ENCODE results near the gene SLCO1B3. TPM values are rescaled to one million over a fixed set of nuclear protein-coding genes. Genes with fewer than 3 reads are reported as not detected.
A peak's percentile ranks its signal among the peaks of the same experiment; 100 is the strongest.

Gene SLCO1B3
- total RNA-seq, 1 donor from 2014 or later: 73.3 TPM

DNA sequence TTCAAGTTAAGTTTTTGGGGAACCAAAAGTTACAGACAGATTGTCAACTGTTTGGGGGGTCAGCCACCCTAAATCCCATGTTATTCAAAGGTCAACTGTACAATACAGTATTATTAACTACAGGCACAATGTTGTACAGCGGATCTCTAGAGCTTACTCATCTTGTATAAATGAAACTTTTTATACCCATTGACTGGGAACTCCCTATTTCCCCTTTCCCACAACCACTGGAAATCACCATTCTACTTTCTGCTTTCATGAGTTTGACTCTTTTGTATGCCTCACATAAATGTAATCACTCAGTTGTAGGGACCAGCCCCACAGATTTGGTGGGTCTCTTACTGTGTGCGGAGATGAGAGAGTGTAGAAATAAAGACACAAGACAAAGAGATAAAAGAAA, 57.8 kb downstream of the SLCO1B3 start:
- ATAC-seq (no peak), DNase-seq (ENCODE audit: low spot score) (no peak)

- ATAC-seq (no peak), DNase-seq (ENCODE audit: low spot score) (no peak)
Measured at GRCh38 chr12:20883288-20883687, 72.8 kb downstream of the SLCO1B3 start.

DNA sequence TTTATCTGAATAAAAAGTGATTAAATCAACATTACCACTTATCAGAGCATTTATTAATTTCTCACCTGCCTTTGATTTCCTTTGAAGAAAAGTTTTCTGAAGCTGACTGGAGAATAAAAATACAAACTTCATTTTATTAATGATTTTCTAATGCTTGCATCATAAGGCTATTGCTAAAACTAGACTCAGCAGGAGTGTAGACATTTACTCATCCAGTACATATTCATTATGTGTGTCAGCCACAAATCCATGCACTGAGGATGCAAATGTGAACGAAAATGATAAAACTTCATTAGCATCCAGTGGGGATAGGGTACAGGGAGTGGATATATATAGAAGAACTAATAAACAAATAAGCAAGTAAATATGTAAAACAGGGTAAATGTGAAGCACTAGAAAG, 74.6 kb downstream of the SLCO1B3 start:
- ATAC-seq (peak; percentile 62), DNase-seq (ENCODE audit: low spot score) (no peak)

DNA sequence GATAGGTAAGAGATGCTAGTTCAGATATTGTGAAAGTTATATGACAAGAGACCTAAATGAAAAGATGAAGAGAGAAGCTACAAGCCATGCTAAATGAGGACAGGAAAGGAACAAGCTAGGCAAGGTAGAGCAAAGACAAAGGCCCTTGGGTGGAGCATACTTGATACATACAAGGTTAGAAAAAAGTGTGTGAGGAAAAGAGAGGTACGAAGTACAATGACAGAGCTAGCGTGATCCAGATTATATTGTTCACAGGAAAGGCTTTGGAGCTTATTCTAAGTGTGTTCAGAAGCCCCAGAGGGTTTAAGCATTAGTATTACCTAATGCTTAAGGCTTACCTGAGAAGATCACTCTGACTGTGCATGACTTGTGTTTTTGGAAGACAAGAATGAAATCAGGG, 75.0 kb downstream of the SLCO1B3 start:
- ATAC-seq: peak; percentile 31
- no peak for DNase-seq (ENCODE audit: low spot score)

DNA sequence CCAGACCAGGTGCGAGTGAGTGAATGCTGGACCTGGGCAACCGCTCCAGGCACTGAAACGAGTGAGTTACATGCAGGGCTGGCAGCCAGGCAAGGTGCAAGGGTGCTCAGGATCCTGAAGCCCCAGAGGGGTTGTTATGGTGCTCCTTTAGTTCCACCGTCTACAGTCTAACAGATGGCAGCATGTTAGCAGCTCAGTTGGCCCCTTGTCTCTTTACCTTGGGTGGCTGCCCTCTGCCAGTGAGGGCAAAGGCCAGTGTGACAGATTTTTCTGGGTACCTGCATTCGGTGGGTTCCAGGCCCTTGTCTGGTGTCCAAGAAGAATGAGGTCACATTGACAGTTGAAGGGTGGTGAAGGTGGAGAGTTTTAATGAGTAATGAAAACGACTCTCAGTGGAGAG, 106.8 kb downstream of the SLCO1B3 start:
- ATAC-seq: peak; percentile 84
- peak; percentile 56 for DNase-seq (ENCODE audit: low spot score)

GRCh38 chr12:20917819-20918218, 107.3 kb downstream of the SLCO1B3 start:
- ATAC-seq (peak; percentile 69), DNase-seq (ENCODE audit: low spot score) (no peak)

GRCh38 chr12:20931894-20932293, 121.4 kb downstream of the SLCO1B3 start:
- peak; percentile 53 for ATAC-seq
- DNase-seq (ENCODE audit: low spot score): no peak

- DNase-seq (ENCODE audit: low spot score) (peak; percentile 44), ATAC-seq (peak; percentile 58)
Measured at GRCh38 chr12:20946732-20947131, 136.2 kb downstream of the SLCO1B3 start.

DNA sequence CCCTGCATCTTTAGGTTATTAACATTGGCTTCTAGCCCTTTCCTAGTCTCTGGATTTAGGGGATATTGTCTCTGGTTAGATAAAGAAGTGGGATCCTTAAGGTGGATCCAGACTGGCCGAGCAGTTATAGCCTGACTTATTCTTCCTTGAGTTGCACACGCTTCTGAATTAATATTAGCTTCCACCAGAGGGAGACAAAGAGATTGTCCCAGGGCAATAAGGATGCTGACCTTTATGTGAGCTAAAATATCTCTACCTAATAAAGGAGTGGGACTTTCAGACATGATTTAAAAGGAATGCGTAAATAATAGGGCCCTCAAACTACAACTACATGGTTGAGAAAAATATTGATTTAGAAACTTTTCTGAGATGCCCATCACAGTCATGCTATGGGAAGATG, 139.7 kb downstream of the SLCO1B3 start:
- DNase-seq (ENCODE audit: low spot score): no peak
- peak; percentile 72 for ATAC-seq

DNA sequence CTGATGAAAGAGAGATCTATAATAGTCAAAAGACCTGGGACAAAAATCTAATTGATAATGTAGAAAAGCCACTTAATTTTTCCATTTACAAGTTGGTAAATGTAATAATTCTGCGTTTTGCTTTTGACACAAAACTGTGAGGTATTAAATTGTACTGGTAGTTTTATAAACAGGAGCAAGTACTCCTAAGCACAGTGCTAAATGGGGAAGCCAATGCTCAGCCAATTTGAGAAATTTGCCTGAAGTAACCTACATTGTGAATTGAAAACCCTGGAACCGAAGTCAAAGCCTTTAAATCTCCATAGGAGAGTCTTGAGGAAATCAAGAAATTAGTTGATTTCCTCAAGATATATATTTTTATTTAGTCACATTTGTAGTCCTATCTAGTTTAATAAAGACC, 152.8 kb downstream of the SLCO1B3 start:
- ATAC-seq: peak; percentile 55
- DNase-seq (ENCODE audit: low spot score): no peak

- DNase-seq (ENCODE audit: low spot score): no peak
Measured at GRCh38 chr12:20963762-20964161, 153.3 kb downstream of the SLCO1B3 start.

More at GRCh38 chr12:20963762-20964161, 153.3 kb downstream of the SLCO1B3 start:
- peak; percentile 81 for ATAC-seq

Other genes with a start within 250 kb of the SLCO1B3 start
- gene SLCO1C1, start 115.4 kb upstream of the SLCO1B3 start, total RNA-seq: not detected